K562 (cell line): ENCODE data around the gene MYCN. TPM values are rescaled to one million over a fixed set of nuclear protein-coding genes. Genes with fewer than 3 reads are reported as not detected.

Source experiments
- ATAC-seq: fragments of 200-7000 bp; cut with Tn5 transposase; 3 replicates; pipeline ENCODE4 v1.9.1; 2020; ENCODE audit warnings: moderate library complexity
- BruUV-seq: library from RNA; stranded (reverse); fragments of 400-500 nt; replicated peaks from 2 replicates; lab custom pipeline; 2021; lab: Mats Ljungman, UMichigan
- CTCF ChIA-PET: fragments of 300-600 bp; formaldehyde crosslinking; extraction: SDS; loops from one replicate; lab custom pipeline; 2021; ENCODE audit warnings: low intra/inter-chr PET ratio; lab: Yijun Ruan, JAX
- POLR2A ChIA-PET: fragments of 300-600, 350-650 bp; sonication (Branson Sonifier 250); formaldehyde crosslinking; extraction: SDS; loops from one replicate; lab custom pipeline; 2021; ENCODE audit warnings: antibody characterized with exemption, inconsistent platforms; lab: Yijun Ruan, JAX
- DNase-seq, 4 experiments: peaks; one replicate each; pipeline versions ENCODE4 v3.0.0 to v3.0.0-alpha.2; 2011 to 2018; ENCODE audit warnings: low spot score in 3 of 4, mixed read lengths in 3 of 4; ENCODE audit errors: extremely low read depth in 1 of 4
- FAIRE-seq: peaks from 2 replicates; lab custom pipeline; 2011; peaks lifted over from hg19 to GRCh38; lab: Jason Lieb, UNC
- H2AFZ ChIP-seq: 2 replicates; pipeline ENCODE4 v1.6.0; 2011; ENCODE audit warnings: low read depth, low read length, control low read depth, inconsistent platforms
- H3K27ac ChIP-seq: fragments of 200-600 bp; 3 replicates; pipeline ENCODE4 v1.8.0; 2011; ENCODE audit warnings: low read depth, mild to moderate bottlenecking, control low read depth, inconsistent platforms, low read length, moderate library complexity, mixed read lengths; ENCODE audit errors: extremely low read depth
- H3K27me3 ChIP-seq, 2 experiments: fragments of 300-600 bp in 1 of 2; 2 replicates in 1 of 2; 3 replicates in 1 of 2; pipeline versions ENCODE4 v1.6.0 to v1.8.0; 2011; ENCODE audit warnings: inconsistent platforms in 2 of 2, low read length in 2 of 2, mild to moderate bottlenecking in 1 of 2, mixed read lengths in 1 of 2, moderate library complexity in 1 of 2; ENCODE audit not compliant: control insufficient read depth in 2 of 2, insufficient read depth in 2 of 2
- H3K36me3 ChIP-seq: fragments of 300-600 bp; 3 replicates; pipeline ENCODE4 v1.8.0; 2011; ENCODE audit warnings: mild to moderate bottlenecking, low read length, inconsistent platforms; ENCODE audit not compliant: control insufficient read depth, insufficient read depth
- H3K4me1 ChIP-seq, 2 experiments: fragments of 200-600 bp in 1 of 2; replicated peaks in 1 of 2; 2 replicates in 1 of 2; 3 replicates in 1 of 2; pipeline versions ENCODE4 v1.5.1 to v1.8.0; 2011; ENCODE audit warnings: inconsistent platforms in 2 of 2, low read length in 2 of 2, mild to moderate bottlenecking in 1 of 2, mixed read lengths in 1 of 2, moderate library complexity in 1 of 2; ENCODE audit not compliant: control insufficient read depth in 2 of 2, insufficient read depth in 2 of 2
- H3K4me2 ChIP-seq: 2 replicates; pipeline ENCODE4 v1.6.1; 2011; ENCODE audit warnings: low read length, control low read depth, inconsistent platforms, mixed read lengths; ENCODE audit not compliant: insufficient read depth
- H3K4me3 ChIP-seq: fragments of 200-600 bp; sonication (generic), shearing (Covaris generic); 2 replicates; pipeline ENCODE4 v1.5.1; 2016; ENCODE audit warnings: control low read depth, inconsistent platforms
- H3K79me2 ChIP-seq: fragments of 200-600 bp; 3 replicates; pipeline ENCODE4 v1.8.0; 2011; ENCODE audit warnings: low read length, inconsistent platforms; ENCODE audit not compliant: control insufficient read depth, insufficient read depth
- H3K9ac ChIP-seq, 2 experiments: 2 replicates each; pipeline versions ENCODE4 v1.6.0 to v1.6.1; 2011; ENCODE audit warnings: low read depth in 2 of 2, low read length in 2 of 2, control low read depth in 1 of 2, inconsistent platforms in 1 of 2, mild to moderate bottlenecking in 1 of 2, mixed read lengths in 1 of 2; ENCODE audit not compliant: insufficient read depth in 1 of 2
- H3K9me1 ChIP-seq: one replicate; pipeline ENCODE4 v1.6.0; 2011; ENCODE audit warnings: inconsistent platforms, mild to moderate bottlenecking, low read length, moderate library complexity; ENCODE audit not compliant: control insufficient read depth, insufficient read depth
- H3K9me3 ChIP-seq: replicated peaks from 2 replicates; pipeline ENCODE4 v1.5.1; 2011; ENCODE audit warnings: low read depth, low read length, inconsistent platforms; ENCODE audit not compliant: control insufficient read depth, insufficient read depth
- H4K20me1 ChIP-seq: replicated peaks from 2 replicates; pipeline ENCODE4 v1.6.1; 2011; ENCODE audit warnings: low read length, inconsistent platforms, mixed read lengths; ENCODE audit not compliant: control insufficient read depth, insufficient read depth
- GATA2 ChIP-seq: sonication (generic); formaldehyde crosslinking; IDR thresholded peaks from 2 replicates; pipeline ENCODE4 v1.4.0; 2020; ENCODE audit warnings: mild to moderate bottlenecking, missing genetic modification reagents
- PPARD ChIP-seq: fragments of 250-450 bp; sonication (Bioruptor Pico); IDR thresholded peaks from 2 replicates; pipeline ENCODE4 v1.8.0; 2022; ENCODE audit warnings: inconsistent platforms, mild to moderate bottlenecking, moderate library complexity
- SRSF7 ChIP-seq: fragments of 200-400 bp; formaldehyde crosslinking; optimal IDR thresholded peaks from 2 replicates; pipeline ENCODE3; 2017; ENCODE audit warnings: mild to moderate bottlenecking, low read depth, low read length
- TAF9B ChIP-seq: fragments of 450-650 bp; IDR thresholded peaks from 2 replicates; pipeline ENCODE4 v1.6.1; 2018; ENCODE audit warnings: mild to moderate bottlenecking; ENCODE audit not compliant: partially characterized antibody
- ZNF121 ChIP-seq: sonication (generic); formaldehyde crosslinking; conservative IDR thresholded peaks from 2 replicates; pipeline ENCODE4 v1.8.0; 2022; ENCODE audit warnings: missing genetic modification reagents
- ZNF507 ChIP-seq: conservative IDR thresholded peaks from 2 replicates; pipeline ENCODE4 v1.6.1; 2017; ENCODE audit warnings: missing genetic modification characterization, missing compliant biosample characterization
- ZNF778 ChIP-seq: fragments of 450-650 bp; formaldehyde crosslinking; IDR thresholded peaks from 2 replicates; pipeline ENCODE4 v1.4.0; 2020; ENCODE audit warnings: mild to moderate bottlenecking, moderate library complexity
- WGBS: fragments of 100-300 bp; shearing (Covaris generic); methylation state at CpG from one replicate; pipeline ENCODE4 v1.1.6; 2016; ENCODE audit warnings: low coverage, mixed read lengths; ENCODE audit not compliant: insufficient coverage; ENCODE audit errors: missing lambda C conversion rate; 5-methylcytosine and 5-hydroxymethylcytosine counted together
- in situ Hi-C: fragments of 300-500 bp; cut with MboI; formaldehyde crosslinking; loops from 4 replicates; pipeline ENCODE4 v1.15.0; 2018; ENCODE audit warnings: inconsistent platforms, mixed read lengths
- intact Hi-C: fragments of 100-400 bp; cut with micrococcal nuclease; formaldehyde crosslinking; loops from 2 replicates; pipeline ENCODE4 v1.14.2; 2022
- polyA plus RNA-seq, 8 experiments: library from polyadenylated mRNA; depleted of rRNA in 4 of 8; stranded (reverse) in 5 of 8; unstranded in 3 of 8; fragments of >200 nt; fragmentation: Nextera tagmentation in 2 of 8; fragmentation: Illumina TruSeq in 1 of 8; extraction: Ambion mirVana in 2 of 8; extraction: Trizol in 1 of 8; gene quantifications; 2 replicates each; pipeline versions ENCODE4 v1.2.1 to v1.2.3, GENCODE V29; 2011 to 2014; ENCODE audit warnings: inconsistent platforms in 1 of 8, missing spikeins in 1 of 8
- total RNA-seq, 7 experiments: library from RNA; depleted of rRNA in 6 of 7; stranded (reverse); fragments of >200 nt in 6 of 7; fragmentation: Illumina TruSeq in 2 of 7; extraction: Trizol in 2 of 7; gene quantifications; 2 replicates each; pipeline versions ENCODE4 v1.2.1 to v1.2.3, GENCODE V29; 2011 to 2021; ENCODE audit warnings: low replicate concordance in 1 of 7
- TF ChIP-seq, protein P1 (sequence below): IDR thresholded peaks from 3 replicates; pipeline ENCODE4 v1.6.1; 2011; ENCODE audit warnings: borderline replicate concordance, mild to moderate bottlenecking, moderate library complexity; ENCODE audit not compliant: insufficient read length; ENCODE audit errors: extremely low read depth
- TF ChIP-seq, protein P2 (sequence below): fragments of 250-450 bp; sonication (Bioruptor Pico); IDR thresholded peaks from 2 replicates; pipeline ENCODE4 v1.8.0; 2021; ENCODE audit warnings: moderate library complexity, mild to moderate bottlenecking, inconsistent platforms
- TF ChIP-seq, protein P3 (sequence below): sonication (generic); formaldehyde crosslinking; IDR thresholded peaks from 2 replicates; pipeline ENCODE4 v1.8.1; 2023; ENCODE audit warnings: mild to moderate bottlenecking, missing genetic modification reagents

Gene MYCN
- total and polyA plus RNA-seq, 9 of the 15 experiments (the other 6 are each of a cell fraction or from before 2014, with no cell fraction given), result not detected

DNA sequence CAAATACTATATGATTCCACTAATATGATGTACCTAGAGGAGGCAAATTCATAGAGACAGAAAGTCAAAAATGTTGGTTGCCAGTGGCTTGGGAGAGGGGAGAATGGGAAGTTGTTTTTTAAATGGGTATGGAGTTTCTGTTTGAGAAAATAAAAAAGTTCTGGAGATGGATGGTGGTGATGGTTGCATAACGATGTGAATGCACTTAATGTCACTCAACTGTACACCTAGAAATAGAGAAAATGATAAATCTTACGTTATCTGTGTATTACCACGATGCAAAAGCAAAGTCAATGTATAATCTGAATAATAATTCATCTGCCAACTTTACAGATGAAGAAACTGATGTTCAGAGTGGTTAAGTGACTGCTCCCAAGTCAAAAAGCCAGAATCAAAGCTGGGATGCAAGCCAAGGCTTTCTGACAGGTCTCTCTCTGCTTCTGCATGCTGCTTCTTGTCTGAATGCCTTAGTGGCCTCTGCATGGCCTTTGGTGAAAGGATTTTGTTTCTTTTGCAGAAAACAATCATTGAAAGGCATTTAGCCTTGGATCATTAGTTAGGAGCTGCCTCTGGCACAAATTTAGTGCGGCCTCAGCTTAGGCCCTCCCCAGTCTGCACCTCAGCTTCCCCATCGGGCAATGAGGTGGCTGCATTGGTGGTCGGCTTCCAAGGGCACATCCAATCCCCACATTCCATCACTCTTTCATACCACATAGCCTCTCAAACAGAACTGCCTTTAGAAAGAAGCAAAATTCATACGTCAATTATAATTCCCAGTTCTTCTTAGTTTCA is 46.5 kb upstream of the MYCN start (continued):
- TF ChIP-seq, protein P1, sequence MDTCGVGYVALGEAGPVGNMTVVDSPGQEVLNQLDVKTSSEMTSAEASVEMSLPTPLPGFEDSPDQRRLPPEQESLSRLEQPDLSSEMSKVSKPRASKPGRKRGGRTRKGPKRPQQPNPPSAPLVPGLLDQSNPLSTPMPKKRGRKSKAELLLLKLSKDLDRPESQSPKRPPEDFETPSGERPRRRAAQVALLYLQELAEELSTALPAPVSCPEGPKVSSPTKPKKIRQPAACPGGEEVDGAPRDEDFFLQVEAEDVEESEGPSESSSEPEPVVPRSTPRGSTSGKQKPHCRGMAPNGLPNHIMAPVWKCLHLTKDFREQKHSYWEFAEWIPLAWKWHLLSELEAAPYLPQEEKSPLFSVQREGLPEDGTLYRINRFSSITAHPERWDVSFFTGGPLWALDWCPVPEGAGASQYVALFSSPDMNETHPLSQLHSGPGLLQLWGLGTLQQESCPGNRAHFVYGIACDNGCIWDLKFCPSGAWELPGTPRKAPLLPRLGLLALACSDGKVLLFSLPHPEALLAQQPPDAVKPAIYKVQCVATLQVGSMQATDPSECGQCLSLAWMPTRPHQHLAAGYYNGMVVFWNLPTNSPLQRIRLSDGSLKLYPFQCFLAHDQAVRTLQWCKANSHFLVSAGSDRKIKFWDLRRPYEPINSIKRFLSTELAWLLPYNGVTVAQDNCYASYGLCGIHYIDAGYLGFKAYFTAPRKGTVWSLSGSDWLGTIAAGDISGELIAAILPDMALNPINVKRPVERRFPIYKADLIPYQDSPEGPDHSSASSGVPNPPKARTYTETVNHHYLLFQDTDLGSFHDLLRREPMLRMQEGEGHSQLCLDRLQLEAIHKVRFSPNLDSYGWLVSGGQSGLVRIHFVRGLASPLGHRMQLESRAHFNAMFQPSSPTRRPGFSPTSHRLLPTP, result no peak
- TF ChIP-seq, all 486 proteins: peak for 0

DNA sequence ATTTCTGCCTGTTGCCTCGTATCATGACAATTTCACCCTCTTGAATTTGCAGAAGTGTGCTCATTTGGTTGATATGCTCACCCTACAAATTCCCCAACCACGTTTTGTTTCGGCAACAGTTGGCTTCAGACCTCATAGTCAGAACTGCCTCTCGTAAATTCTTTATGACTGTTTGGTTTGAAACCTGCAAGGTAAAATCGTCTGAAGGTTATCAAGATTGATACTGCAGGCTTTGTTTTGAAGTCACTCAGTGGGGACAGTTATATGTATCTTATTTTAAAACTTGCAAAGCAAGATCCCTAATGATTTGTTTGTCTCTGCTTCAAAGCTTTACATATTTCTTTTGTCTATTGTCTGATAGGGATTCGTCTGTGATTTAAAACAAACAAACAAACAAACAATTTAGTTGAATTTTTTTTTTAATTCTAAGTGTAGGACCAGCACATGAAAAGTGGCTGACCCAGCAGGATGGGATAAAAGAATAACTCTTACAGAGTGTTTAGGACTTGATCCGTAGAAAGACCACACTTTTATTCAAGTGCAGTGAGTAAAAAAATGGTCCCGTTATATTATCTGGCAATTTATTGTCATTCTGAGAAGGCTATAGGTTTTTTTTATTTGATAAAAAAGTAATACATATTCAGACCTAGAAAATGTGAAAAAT is 45.7 kb upstream of the MYCN start:
- no peak overlapping the region for H3K4me3 ChIP-seq
- ChIA-PET POLR2A (no interaction called here), CTCF (no interaction called here)
- H4K20me1 ChIP-seq, result no peaks in the 10 kb centered on the region
- no peaks in the 10 kb centered on the region for H3K79me2 ChIP-seq
- no peaks in the 10 kb centered on the region for H3K36me3 ChIP-seq
- H3K4me2 ChIP-seq, result no peak overlapping the region
- in situ Hi-C loops (no loop called here), intact Hi-C loops (no loop called here)
- no peaks in the 10 kb centered on the region for H3K9me1 ChIP-seq
- H3K27me3 ChIP-seq, result peaks cover 7 to 20% of the 10 kb centered on the region in 2 experiments; a peak in 3 of 5 replicates
- no peak for FAIRE-seq
- H2AFZ ChIP-seq, result no peak overlapping the region
- no peaks in the 10 kb centered on the region for H3K9me3 ChIP-seq
- ATAC-seq, result no peak
- H3K4me1 ChIP-seq, result no peaks in the 10 kb centered on the region
- WGBS, result under 1% methylated on average over 8 of the region's 8 CpGs
- H3K9ac ChIP-seq, result no peak overlapping the region
- BruUV-seq, result no TSS peak
- no peak for DNase-seq
- H3K27ac ChIP-seq, result no peak overlapping the region
- no peak for TF ChIP-seq ZNF778
- TF ChIP-seq ZNF121, result no peak
- TF ChIP-seq, protein P2, sequence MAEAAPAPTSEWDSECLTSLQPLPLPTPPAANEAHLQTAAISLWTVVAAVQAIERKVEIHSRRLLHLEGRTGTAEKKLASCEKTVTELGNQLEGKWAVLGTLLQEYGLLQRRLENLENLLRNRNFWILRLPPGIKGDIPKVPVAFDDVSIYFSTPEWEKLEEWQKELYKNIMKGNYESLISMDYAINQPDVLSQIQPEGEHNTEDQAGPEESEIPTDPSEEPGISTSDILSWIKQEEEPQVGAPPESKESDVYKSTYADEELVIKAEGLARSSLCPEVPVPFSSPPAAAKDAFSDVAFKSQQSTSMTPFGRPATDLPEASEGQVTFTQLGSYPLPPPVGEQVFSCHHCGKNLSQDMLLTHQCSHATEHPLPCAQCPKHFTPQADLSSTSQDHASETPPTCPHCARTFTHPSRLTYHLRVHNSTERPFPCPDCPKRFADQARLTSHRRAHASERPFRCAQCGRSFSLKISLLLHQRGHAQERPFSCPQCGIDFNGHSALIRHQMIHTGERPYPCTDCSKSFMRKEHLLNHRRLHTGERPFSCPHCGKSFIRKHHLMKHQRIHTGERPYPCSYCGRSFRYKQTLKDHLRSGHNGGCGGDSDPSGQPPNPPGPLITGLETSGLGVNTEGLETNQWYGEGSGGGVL (CRISPR knock-in tag), result no peak
- no peak for TF ChIP-seq PPARD (CRISPR knock-in tag)
- no peak for TF ChIP-seq TAF9B
- TF ChIP-seq GATA2 (CRISPR knock-in tag), result no peak
- TF ChIP-seq, protein P3, sequence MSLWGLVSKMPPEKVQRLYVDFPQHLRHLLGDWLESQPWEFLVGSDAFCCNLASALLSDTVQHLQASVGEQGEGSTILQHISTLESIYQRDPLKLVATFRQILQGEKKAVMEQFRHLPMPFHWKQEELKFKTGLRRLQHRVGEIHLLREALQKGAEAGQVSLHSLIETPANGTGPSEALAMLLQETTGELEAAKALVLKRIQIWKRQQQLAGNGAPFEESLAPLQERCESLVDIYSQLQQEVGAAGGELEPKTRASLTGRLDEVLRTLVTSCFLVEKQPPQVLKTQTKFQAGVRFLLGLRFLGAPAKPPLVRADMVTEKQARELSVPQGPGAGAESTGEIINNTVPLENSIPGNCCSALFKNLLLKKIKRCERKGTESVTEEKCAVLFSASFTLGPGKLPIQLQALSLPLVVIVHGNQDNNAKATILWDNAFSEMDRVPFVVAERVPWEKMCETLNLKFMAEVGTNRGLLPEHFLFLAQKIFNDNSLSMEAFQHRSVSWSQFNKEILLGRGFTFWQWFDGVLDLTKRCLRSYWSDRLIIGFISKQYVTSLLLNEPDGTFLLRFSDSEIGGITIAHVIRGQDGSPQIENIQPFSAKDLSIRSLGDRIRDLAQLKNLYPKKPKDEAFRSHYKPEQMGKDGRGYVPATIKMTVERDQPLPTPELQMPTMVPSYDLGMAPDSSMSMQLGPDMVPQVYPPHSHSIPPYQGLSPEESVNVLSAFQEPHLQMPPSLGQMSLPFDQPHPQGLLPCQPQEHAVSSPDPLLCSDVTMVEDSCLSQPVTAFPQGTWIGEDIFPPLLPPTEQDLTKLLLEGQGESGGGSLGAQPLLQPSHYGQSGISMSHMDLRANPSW (CRISPR knock-in tag), result no peak
- TF ChIP-seq ZNF507 (tag), result no peak
- no peak for TF ChIP-seq SRSF7
